Measurements from ENCODE around the gene PTPRN2.

Gene PTPRN2

DNA sequence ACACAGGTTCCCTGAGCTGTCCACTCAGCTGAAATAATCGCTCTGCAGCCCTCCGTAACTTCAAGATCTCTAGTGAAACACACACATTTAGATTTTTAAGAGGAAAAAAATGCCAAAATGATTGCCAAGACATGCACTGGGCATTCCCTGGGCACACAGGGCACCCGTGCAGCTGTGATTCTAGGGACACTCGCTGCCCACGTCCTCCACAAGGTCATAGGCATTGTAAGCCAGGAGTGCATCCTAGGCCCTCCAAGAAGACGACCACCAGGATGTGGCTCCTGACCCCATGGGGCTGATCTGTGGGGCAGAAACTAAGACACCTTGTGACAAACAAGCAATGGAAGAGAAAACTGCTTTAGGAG lies 563.3 kb downstream of the PTPRN2 start:
- DNase-seq (ENCODE audit: low read depth in 4 of 4, low spot score in 1 of 4), result no peak

DNA sequence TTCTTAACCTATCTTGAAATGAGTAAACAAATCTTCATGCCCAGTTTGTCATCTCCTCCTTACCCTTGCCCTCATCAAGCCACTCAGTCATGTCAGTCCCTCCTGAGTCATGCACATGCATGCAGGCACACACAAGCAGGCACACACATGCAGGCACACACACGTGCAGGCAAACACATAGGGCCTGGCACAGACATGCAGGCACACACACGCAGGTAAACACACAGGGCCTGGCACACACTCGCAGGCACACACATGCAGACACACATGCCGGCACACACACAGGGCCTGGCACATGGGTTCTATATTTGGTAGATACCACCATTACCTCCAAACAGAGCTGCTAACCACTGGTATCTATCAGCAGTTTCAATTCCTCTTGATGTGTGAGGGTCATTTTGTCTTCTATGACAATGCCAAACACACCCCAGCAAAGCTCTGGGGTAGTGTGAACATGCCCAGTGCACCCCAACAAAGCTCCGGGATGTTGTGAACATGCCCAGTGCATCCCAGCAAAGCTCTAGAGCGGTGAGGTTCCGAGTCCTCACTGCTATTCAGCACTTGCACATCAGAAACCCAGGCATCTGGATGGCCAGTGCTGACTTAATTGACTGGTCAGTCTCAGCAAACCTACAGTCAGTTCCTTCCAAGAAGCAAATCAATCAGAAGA lies 563.8 kb downstream of the PTPRN2 start:
- DNase-seq (ENCODE audit: low read depth in 4 of 4, low spot score in 1 of 4), result no peak

DNA sequence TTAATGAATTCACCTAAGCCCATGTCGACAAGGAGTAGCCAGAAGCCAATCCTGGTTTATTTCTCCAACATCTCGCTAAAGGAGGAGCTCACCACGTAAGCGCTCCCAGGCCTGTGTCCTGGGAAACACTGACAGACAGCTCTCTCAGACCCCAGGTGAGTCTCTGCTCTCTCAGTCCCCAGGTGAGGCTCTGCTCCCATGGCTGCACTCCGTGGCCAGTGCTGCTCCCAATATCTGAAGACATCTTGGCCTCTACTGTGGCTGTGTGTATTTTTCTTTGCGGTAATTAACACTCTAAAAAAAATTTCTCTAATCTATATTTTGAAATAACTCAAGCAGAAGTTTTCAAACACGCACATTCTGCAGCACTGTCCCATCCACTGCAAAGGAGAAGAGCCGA lies 564.5 kb downstream of the PTPRN2 start:
- DNase-seq (ENCODE audit: low read depth in 4 of 4, low spot score in 1 of 4), result no peak

DNA sequence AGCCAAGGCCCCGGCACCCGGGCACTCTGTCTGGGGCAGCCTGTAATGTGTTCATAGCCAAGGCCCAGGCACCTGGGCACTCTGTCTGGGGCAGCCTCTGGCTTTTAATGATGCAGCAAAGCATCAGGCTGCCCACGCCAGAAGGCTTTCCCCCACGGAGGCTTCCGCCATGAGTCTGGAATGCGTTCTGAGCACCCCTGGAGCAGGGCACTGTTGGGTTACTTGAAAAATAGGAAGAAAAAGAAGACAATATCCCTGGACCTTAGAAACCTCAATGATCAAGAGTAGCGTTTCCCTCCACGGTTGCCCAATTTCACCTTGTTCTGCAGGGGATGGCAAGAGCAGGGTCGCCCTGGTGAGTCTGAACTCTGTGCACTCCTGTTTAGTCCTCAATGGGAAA lies 565.0 kb downstream of the PTPRN2 start:
- no peak for DNase-seq (ENCODE audit: low read depth in 4 of 4, low spot score in 1 of 4)

DNA sequence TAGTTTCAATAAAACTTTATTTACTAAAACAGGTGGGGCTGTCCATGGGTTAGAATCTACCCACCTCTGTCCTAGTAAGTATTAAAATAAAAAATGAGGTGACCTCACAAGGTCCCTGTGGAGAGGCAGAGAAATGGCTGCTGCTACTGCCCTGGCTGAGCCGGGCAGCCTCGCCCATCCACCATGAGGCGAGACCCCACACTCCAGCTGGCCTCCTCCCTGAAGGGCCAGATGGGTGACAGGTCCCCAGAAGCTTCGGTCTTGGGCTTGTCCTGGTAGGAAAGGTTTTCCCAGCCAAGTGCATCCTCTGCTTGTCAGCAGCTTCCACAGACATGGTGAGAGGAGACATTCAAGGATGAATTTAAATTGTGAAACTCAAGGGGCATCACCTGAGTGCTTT lies 565.8 kb downstream of the PTPRN2 start:
- no peak for DNase-seq (ENCODE audit: low read depth in 4 of 4, low spot score in 1 of 4)

DNA sequence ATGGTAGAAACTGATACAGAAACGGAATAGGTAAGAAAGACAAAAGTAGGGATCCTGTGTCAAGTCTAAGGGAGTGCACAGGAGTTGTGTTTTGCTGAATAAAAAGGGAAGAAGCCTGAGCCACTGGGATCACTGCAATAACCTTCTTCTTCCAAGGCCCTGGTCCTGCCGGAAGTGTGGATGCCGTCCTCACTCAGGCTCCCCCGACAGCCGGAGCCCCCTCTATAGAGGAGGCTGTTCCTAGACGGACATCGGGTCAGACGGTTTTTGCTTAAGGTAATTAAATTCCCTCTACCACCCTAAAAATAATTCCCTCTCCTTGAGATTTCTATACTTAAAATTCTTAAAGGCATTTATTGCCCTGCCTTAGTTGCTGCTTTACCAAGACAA lies 566.9 kb downstream of the PTPRN2 start:
- no peak for DNase-seq (ENCODE audit: low read depth in 4 of 4, low spot score in 1 of 4)

DNA sequence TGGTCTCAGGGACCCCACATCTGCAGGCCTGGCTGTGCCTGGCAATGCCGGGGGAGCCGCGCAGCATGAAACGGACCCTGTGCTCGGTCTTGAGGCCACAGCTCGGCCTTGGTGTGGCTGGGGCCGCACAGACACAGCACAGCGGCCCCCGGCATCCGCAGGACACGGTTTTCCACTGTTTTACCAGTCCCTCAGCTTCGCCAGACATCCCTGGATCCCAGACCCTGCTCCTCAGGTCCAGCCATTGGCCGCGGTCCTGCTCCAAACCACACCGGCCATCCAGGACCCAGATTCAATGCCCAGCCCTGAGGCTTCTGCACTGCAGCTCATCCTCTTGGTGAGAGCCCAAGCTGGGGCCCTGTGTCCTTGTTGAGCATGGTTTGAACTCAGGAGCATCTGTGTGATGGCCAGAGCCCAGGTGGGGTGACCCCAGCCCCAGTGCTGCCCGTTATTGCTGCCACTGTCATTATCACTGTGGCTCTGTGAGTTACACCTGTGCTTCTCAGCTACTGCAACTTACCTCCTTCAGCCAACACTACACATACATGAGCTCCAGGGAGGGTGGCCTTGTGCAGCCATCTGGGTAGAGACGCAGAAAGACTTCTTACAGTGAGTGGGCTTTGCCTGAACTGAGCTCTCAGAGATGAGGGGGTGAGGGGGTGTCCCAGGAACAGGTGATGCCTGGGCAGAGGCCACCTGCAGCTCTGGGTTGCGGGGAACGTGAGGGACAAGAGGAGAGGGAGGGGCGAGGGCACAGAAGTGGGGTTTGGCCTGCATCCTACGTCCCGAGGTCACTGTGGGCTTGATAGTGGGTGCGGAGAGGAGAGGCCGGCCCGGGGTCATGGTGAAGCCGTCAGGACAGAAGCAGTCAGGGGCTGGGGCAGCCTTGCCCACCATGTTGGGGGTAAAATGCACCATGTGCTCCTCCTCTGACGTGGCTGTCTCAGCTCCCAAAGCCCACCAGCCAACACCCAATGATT lies 567.6 kb downstream of the PTPRN2 start:
- no peak for DNase-seq (ENCODE audit: low read depth in 4 of 4, low spot score in 1 of 4)

DNA sequence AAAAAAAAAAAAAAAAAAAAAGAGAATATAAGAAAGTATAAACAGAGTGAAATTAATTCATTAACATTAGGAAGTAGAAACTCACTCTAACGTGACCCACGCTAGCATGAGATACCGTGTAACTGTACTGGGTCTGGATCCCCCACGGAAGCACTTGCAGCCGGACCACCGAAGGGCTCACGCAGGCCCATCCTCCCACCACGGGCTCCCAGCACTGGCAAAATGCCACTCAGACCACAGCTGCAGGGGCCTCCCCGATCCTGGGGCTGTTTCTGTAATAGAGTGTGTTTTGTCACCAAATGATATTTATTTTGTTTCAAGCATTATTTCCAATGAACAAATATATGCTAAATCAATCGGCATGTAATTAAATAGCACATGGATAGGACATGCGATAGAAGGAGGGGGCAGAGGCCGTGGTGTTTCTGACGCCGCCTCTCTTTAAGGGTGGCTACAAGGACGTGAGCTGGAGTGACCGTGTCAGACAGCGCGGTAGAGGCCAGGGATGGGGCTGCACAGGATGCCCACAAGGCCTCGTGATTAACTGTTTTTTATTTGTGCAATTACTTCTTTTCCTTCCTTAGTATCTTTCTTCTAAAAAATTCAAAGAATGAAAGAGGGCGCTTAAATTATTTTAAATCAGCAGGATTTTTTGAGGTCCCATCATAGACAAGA lies 568.5 kb downstream of the PTPRN2 start:
- DNase-seq (ENCODE audit: low read depth in 4 of 4, low spot score in 1 of 4), result no peak

DNA sequence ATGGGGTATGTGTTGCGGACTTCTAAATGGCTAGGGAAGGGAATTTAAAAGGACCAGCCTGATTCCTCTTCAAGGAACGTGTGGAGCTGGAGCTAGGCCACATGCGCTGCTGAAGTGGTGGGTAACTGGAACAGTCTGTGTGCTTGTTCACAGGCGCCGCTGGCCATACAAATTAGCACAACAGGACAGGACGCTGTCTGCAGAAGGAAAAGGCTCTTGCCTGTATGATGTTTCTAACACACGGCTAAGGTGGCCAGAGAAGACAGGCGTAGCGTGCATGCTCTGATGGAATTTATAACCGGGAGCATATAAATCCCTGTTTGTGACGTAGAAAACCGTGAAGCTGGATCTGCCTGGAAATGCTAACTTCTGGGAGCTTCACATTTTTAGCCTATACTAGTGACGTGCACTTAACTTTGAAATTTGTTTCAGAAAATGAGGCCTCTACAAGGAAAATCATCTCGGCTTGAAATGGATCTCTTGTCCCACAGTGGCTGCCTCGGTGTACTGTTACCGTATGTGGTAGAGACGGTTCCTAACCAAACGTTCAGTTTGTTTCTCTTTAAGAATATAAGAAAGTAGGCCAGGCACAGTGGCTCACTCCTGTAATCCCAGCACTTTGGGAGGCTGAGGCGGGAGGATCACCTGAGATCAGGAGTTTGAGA lies 569.4 kb downstream of the PTPRN2 start:
- no peak for DNase-seq (ENCODE audit: low read depth in 4 of 4, low spot score in 1 of 4)

DNA sequence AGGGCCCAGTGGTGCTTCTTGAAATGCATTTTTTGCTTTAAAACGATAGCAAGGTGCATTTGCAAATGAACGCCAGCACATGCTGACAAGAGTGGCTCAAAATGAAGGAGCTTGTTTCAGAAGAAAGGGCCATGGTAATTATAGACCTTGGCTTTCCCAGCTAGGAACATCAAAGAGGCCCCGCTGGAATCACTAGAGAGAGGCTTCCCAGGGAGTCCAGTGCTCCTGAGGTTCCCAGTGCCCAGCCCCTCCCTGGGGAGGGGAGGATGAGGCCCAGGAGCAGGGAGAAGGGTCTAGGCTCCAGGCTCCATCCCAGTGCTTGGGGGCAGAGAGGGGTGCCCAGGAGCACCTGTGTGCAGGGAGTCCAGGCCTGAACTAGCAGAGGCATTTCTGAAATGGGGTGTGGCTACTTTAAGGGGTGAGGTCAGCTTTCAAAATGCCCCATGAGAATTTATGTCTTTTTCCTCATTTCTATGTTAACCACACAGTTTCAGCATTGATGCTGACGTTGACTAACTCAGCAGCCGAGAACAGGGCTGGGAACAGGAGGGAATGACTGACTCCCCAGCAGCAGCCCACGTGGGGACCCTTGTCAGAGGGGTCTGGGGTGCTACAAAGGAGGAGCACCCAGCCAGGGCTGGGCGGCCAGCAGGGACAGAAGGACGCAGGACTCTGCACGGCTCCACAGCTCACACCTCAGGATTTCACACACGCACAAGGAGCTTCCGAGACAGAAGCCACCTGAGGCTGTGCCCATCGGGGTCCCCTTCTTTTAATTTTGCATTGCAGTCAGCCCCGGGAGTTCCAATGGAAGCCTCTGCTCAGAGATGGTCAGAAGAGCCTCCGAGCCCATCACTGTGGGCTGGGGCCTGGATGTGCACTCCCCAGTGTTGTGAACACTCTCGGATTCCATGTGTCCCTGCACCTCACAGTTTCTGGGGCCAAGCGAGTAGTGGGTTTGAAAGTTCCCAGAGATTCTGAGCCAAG lies 570.2 kb downstream of the PTPRN2 start:
- no peak for DNase-seq (ENCODE audit: low read depth in 4 of 4, low spot score in 1 of 4)

DNA sequence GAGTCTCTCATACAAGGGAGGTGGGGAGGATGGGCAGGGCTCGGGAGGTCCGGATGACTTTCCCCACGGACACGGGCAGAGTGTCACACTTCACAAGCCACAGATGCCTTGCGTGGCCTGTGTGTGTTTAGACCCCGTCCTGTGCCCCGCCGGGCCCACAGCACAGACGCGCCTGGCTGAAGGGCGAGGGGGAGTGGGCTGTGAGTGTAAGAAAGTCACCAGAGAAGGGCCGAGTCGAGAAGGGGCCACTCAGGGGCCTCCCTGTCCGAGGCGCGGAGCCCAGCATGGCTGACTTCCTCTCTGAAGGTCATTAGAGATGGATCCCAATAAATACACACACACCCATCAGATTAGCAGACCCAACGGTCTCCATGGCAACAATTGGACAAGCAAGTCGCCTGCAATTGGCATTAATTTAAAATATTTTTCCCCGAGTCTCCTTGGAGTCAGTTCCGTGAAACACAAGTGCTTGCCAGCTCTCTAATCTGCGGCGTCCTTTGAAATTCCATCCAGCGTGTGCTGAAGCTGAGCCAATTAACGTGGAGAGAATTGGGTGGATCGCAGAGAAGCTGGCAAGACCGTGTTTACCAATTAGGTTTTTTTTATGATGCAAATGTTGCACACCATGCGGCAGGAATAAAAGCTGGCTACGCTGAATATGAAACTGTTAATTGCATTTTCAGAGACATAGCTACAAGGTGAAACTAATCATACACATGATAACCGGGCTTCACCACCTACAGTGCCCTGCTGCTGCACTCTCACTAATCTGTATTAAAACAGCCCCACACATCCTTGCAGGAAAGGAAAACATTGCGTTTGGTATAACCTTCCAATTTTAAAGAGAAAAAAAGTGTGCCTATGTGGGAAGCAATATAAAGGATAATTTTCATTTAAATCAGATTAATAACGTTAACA lies 571.2 kb downstream of the PTPRN2 start:
- no peak for DNase-seq (ENCODE audit: low read depth in 4 of 4, low spot score in 1 of 4)

DNA sequence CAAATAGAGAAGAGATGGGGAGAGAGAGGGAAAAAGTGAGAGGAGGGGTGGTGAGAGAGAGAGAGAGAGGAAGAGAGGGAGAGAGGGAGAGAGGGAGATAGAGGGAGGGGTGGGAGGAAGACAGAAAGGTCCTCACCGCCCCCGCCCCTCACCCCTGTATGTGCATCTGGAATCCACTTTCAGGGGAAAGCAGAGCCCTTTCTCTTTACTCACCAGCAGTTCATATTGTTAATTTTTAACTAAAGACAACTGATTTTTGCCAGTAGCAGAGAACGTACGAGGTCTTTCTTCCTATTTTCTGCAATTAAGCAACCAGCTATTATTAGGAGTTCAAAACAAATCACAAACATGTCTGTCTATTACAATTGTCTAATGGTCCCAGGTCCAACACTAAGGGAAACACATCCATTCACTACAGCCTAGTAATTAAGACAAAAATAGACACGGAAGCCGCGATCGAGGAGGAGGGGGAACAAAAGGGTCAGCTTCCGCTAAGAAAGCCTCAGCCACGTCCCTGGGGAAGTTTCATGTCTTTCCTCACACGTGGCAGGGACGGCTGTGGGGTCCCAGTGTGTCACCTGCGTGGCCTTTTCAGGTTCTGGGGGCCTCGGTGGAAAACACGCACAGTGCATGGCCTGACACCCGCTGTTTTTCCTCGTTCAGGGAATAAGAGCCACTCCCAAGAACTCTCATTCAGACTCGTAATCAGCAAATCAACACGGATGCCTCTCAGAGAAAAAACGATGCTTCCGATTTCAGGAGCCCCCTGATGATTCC lies 572.0 kb downstream of the PTPRN2 start:
- no peak for DNase-seq (ENCODE audit: low read depth in 4 of 4, low spot score in 1 of 4)

DNA sequence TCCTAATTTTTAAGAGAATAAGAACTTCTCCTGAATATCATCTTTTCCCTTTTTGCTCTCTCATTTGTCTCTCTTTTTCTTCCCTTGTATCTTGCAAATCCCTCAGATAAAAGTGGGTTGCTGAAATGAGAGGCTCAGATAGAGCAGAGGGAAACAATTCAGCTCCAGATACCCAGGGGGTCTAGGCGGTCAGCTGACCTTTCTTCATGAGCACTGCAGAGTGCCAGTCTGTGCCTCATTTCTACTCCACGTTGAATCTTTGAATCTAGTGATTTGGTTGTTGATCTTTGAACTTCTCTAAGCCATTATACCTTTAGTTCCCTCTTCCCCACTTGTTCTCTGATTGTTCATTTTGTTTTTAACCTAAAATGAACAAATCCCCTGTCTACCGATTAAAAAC lies 572.6 kb downstream of the PTPRN2 start:
- DNase-seq (ENCODE audit: low read depth in 4 of 4, low spot score in 1 of 4), result no peak

DNA sequence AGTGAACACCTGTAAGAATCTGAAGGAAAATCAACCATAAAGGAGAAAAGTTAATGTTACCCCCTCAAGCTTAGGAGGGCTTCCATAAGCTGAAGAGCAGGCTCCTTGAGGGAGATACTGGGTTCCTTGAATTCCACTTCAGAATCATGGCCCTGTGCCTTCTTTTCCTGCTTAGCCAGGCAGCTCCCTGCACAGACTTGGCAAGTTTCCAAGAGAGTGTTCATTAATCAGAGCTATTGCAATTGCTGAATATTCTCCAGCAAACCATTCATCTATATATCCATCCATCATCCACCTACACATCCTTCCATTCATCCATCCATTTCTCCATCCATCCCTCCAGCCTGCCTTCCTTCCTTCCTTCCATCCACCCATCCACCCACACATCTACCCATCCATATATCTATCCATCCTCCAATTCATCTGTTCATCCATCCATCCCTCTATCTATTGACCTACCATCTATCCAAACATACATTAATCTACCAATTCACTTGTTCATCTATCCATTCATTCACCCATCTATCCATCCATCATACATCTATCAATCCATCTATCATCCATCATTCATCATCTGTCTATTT lies 574.4 kb downstream of the PTPRN2 start:
- DNase-seq (ENCODE audit: low read depth in 4 of 4, low spot score in 1 of 4), result no peak

DNA sequence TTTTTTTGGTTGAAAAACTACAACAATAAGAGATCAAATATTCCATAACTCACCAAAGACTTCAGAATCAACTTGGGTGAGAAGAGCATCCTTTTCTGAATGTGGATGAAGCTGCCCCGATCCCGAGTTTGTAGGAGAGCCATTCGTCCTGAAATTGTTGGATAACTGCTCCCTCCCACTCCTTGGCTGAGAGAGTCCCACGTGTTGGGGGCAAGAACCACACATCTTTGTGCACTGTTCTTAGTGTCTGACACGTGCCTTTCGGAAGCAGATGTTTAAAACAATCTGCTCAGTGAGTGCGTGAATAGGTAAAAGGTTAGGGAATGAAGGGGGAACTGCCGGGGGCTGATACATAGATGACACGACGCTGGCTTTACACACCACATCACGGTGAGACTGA lies 575.7 kb downstream of the PTPRN2 start:
- DNase-seq (ENCODE audit: low read depth in 4 of 4, low spot score in 1 of 4), result no peak

DNA sequence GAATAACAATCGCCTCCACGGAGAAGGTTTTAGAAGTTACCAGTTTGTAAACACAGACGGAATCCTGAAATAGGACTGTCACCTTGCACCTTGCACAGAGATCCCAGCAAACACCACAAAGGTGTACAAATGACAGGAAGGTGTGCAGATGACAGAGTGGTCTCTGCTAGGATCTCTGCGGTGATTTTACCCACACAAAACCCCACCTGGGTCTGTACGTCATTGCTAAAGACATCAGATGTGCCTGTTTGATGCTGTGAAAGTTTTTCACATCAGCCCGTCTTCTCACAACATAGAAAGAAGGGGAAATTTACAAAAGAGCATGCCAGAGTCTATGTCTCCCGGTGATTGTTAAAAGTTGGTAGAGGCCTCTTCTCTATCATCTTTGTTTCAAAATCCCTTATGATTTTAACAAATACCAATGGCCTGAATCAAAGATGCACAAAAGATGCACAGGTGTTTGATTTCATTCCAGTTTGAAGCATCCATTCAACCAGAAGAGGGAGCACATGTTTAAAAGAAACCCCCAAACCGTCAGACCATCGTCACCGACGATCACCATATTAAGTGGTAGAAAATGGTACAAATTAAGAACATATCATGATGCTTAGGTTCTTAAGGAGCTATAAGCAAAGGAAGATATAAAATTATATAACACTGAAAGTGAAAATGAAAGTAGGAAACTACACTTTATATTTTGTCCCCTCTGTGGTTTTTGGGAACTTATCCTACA lies 576.5 kb downstream of the PTPRN2 start:
- DNase-seq (ENCODE audit: low read depth in 4 of 4, low spot score in 1 of 4), result no peak

DNA sequence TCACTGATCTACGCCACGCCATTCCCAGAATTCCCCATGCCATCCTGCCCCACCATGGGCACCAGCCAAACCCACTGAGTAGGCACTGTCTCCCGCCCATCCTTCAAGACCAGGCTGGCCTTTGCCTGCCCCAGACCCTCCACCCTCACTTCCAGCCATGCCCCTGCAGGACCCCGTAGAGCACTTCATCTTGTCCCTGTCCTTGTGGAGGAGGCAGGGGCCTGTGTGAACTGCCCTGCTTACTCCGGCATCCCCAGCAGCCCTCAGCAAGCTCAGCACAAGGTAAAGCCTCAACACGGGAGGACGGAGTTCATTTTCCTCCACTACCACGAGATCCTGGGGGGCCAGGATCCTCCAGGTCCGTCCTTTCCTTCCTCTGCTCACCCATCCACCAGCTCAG lies 577.7 kb downstream of the PTPRN2 start:
- no peak for DNase-seq (ENCODE audit: low read depth in 4 of 4, low spot score in 1 of 4)
